Measurements from ENCODE around the gene TUT1. TPM values are rescaled to one million over a fixed set of nuclear protein-coding genes. Genes with fewer than 3 reads are reported as not detected.
"Not testable (repeated sequence)": the region's sequence is repeated elsewhere in the genome, so short reads cannot be mapped to it uniquely, and the experiment has no call there.

TUT1 gene
- total RNA-seq, result 9.3 TPM

GRCh38 chr11:62591448-62592145, at the start of gene TUT1:
Gene TUT1 (minus strand): TSS chr11:62591523. CDS start chr11:62591485, 38 bp downstream.
- peak; percentile 93 for ATAC-seq

GRCh38 chr11:62632492-62632891, 41.2 kb upstream of the TUT1 start:
- no peak for ATAC-seq

GRCh38 chr11:62627713-62628112, 36.4 kb upstream of the TUT1 start:
- no peak for ATAC-seq

- ATAC-seq, result no peak
Measured at GRCh38 chr11:62622476-62623089, 31.3 kb upstream of the TUT1 start.

- ATAC-seq, result peak; percentile 96
Measured at GRCh38 chr11:62621567-62622470, 30.5 kb upstream of the TUT1 start, which contains the start of gene B3GAT3. Gene B3GAT3 (minus strand): TSS chr11:62621986. CDS start chr11:62621947, 39 bp downstream.

- ATAC-seq, result no peak
Measured at GRCh38 chr11:62621027-62621566, 29.8 kb upstream of the TUT1 start.

- ATAC-seq, result not testable (repeated sequence)
Measured at GRCh38 chr11:62616957-62617356, 25.6 kb upstream of the TUT1 start.

GRCh38 chr11:62615521-62615920, 24.2 kb upstream of the TUT1 start:
- no peak for ATAC-seq

GRCh38 chr11:62614275-62614674, 23.0 kb upstream of the TUT1 start:
- ATAC-seq, result peak; percentile 57

GRCh38 chr11:62613291-62613778, 22.0 kb upstream of the TUT1 start:
- ATAC-seq, result peak; percentile 12

GRCh38 chr11:62612366-62613290, 21.3 kb upstream of the TUT1 start, which contains the start of the genes EML3 and ROM1:
Gene EML3 (minus strand): TSS chr11:62612775. CDS start chr11:62612457, 318 bp downstream.
Gene ROM1 (plus strand): TSS chr11:62613257. CDS start chr11:62613282, 25 bp downstream.
- peak; percentile 71 for ATAC-seq

GRCh38 chr11:62611705-62612365, 20.5 kb upstream of the TUT1 start:
- peak; percentile 1 for ATAC-seq

- ATAC-seq, result no peak
Measured at GRCh38 chr11:62610814-62611704, 19.7 kb upstream of the TUT1 start.

GRCh38 chr11:62610403-62610802, 19.1 kb upstream of the TUT1 start:
- ATAC-seq, result no peak

GRCh38 chr11:62608776-62609175, 17.5 kb upstream of the TUT1 start:
- no peak for ATAC-seq

- no peak for ATAC-seq
Measured at GRCh38 chr11:62607714-62608113, 16.4 kb upstream of the TUT1 start.

GRCh38 chr11:62605902-62606301, 14.6 kb upstream of the TUT1 start:
- ATAC-seq, result no peak

GRCh38 chr11:62605467-62605866, 14.1 kb upstream of the TUT1 start:
- no peak for ATAC-seq

GRCh38 chr11:62604460-62605120, 13.3 kb upstream of the TUT1 start:
- no peak for ATAC-seq

Data from esophagus mucosa (tissue), 1 donor.